HEK293 (cell line): ENCODE measurements around the gene PTPRN2.

Source experiments
- CTCF ChIP-seq: fragments of 450-650 bp; formaldehyde crosslinking; IDR thresholded peaks from 2 replicates; pipeline ENCODE4 v1.5.1; 2016; ENCODE audit warnings: missing biosample characterization, missing genetic modification characterization
- YY1 ChIP-seq: fragments of 450-650 bp; formaldehyde crosslinking; IDR thresholded peaks from 2 replicates; pipeline ENCODE4 v1.5.1; 2018; ENCODE audit warnings: missing biosample characterization, missing genetic modification characterization
- ZFP41 ChIP-seq: fragments of 450-650 bp; formaldehyde crosslinking; IDR thresholded peaks from 2 replicates; pipeline ENCODE4 v1.5.1; 2016; ENCODE audit warnings: missing biosample characterization, missing genetic modification characterization, borderline replicate concordance
- ZNF138 ChIP-seq: fragments of 450-650 bp; formaldehyde crosslinking; IDR thresholded peaks from 2 replicates; pipeline ENCODE4 v1.5.1; 2016; ENCODE audit warnings: missing biosample characterization, missing genetic modification characterization, borderline replicate concordance
- ZNF302 ChIP-seq: fragments of 450-650 bp; formaldehyde crosslinking; IDR thresholded peaks from 2 replicates; pipeline ENCODE4 v1.5.1; 2016; ENCODE audit warnings: missing biosample characterization, missing genetic modification characterization, low read depth
- ZNF473 ChIP-seq: fragments of 450-650 bp; formaldehyde crosslinking; IDR thresholded peaks from 2 replicates; pipeline ENCODE4 v1.5.1; 2017; ENCODE audit warnings: missing biosample characterization, missing genetic modification characterization

- no peak for TF ChIP-seq CTCF
- no peak for TF ChIP-seq ZNF473
- no peak for TF ChIP-seq ZFP41 (tag by site-specific recombination)
- TF ChIP-seq YY1: no peak
- no peak for TF ChIP-seq ZNF302
- no peak for TF ChIP-seq ZNF138 (tag by site-specific recombination)
Observed at GRCh38 chr7:157593541-157593940, 994.1 kb downstream of the PTPRN2 start.
